K562 (cell line): Measurements from ENCODE around the gene SGPP2.

Experiments used
- ARID1B ChIP-seq: fragments of 450-650 bp; IDR thresholded peaks from 2 replicates; pipeline ENCODE4 v1.6.1; 2016; ENCODE audit warnings: antibody characterized with exemption, mild to moderate bottlenecking, inconsistent platforms
- ARID2 ChIP-seq: fragments of 450-650 bp; IDR thresholded peaks from 2 replicates; pipeline ENCODE4 v1.6.1; 2017; ENCODE audit warnings: antibody characterized with exemption, mild to moderate bottlenecking
- ATF2 ChIP-seq: sonication (generic); formaldehyde crosslinking; IDR thresholded peaks from 2 replicates; pipeline ENCODE4 v1.8.1; 2022; ENCODE audit warnings: missing genetic modification reagents
- CREB3L1 ChIP-seq: fragments of 450-650 bp; IDR thresholded peaks from 2 replicates; pipeline ENCODE4 v1.6.1; 2014; ENCODE audit warnings: low read depth, mild to moderate bottlenecking, moderate library complexity, borderline replicate concordance
- CTCF ChIP-seq, 3 experiments: IDR thresholded peaks in 2 of 3; conservative IDR thresholded peaks in 1 of 3; 2 replicates each; pipeline ENCODE4 v1.5.1; 2011 to 2012; ENCODE audit warnings: low read length in 3 of 3, mild to moderate bottlenecking in 3 of 3, control low read depth in 2 of 3, improper control_type of control experiment in 1 of 3, inconsistent platforms in 1 of 3, low read depth in 1 of 3, mixed read lengths in 1 of 3, moderate library complexity in 1 of 3; ENCODE audit not compliant: insufficient read depth in 2 of 3
- CXXC5 ChIP-seq: fragments of 250-450 bp; sonication (Bioruptor Pico); IDR thresholded peaks from 2 replicates; pipeline ENCODE4 v1.8.0; 2022; ENCODE audit warnings: inconsistent platforms, mild to moderate bottlenecking, moderate library complexity
- HDAC2 ChIP-seq: fragments of 450-650 bp; IDR thresholded peaks from 2 replicates; pipeline ENCODE4 v1.6.1; 2016; ENCODE audit warnings: mild to moderate bottlenecking
- ID3 ChIP-seq, 2 experiments: fragments of 250-450 bp in 1 of 2; fragments of 450-650 bp in 1 of 2; sonication (Bioruptor Pico) in 1 of 2; IDR thresholded peaks; 2 replicates each; pipeline versions ENCODE4 v1.6.1 to v1.8.0; 2016 to 2021; ENCODE audit warnings: mild to moderate bottlenecking in 2 of 2, moderate library complexity in 2 of 2, missing compliant biosample characterization in 1 of 2, missing genetic modification characterization in 1 of 2
- TAF15 ChIP-seq: fragments of 200-400 bp; formaldehyde crosslinking; IDR thresholded peaks from 2 replicates; pipeline ENCODE4 v1.6.1; 2017; ENCODE audit warnings: mild to moderate bottlenecking, low read depth, low read length, moderate library complexity
- TFAP4 ChIP-seq: sonication (generic); formaldehyde crosslinking; IDR thresholded peaks from 2 replicates; pipeline ENCODE4 v1.8.0; 2022; ENCODE audit warnings: missing genetic modification reagents, mild to moderate bottlenecking, moderate library complexity, borderline replicate concordance

GRCh38 chr2:222393733-222394267 lies 30.5 kb upstream of the SGPP2 start:
- TF ChIP-seq ARID2: no peak
- TF ChIP-seq ID3 (CRISPR knock-in tag; IDR thresholded peaks at IDR 0.05): no peak
- TF ChIP-seq ID3 (tag; IDR thresholded peaks at IDR 0.05): no peak
- TF ChIP-seq CREB3L1: no peak
- no peak for TF ChIP-seq HDAC2
- TF ChIP-seq ATF2 (CRISPR knock-in tag): no peak
- TF ChIP-seq CXXC5 (CRISPR knock-in tag): no peak
- TF ChIP-seq CTCF (IDR thresholded peaks at IDR 0.05 in 2 of 3, conservative IDR thresholded peaks at IDR 0.05 in 1 of 3; ENCODE audit: insufficient read depth in 2 of 3, low read depth in 1 of 3, low read length in 3 of 3): no peak
- TF ChIP-seq TFAP4: no peak
- no peak for TF ChIP-seq TAF15
- TF ChIP-seq ARID1B: no peak
